Erythroblast (primary cell): ENCODE results near the gene TNRC6B.

Source experiments
- GATA1 ChIP-seq: IDR thresholded peaks from 2 replicates; pipeline ENCODE4 v1.6.1; 2011; ENCODE audit warnings: low read depth, mild to moderate bottlenecking, control low read depth, low read length, moderate library complexity
- POLR2A ChIP-seq: IDR thresholded peaks from 2 replicates; pipeline ENCODE4 v1.6.1; 2011; ENCODE audit warnings: mild to moderate bottlenecking, low read length

GRCh38 chr22:40325315-40325714, 147.6 kb downstream of the TNRC6B start:
- no peak for TF ChIP-seq POLR2A
- no peak for TF ChIP-seq GATA1
